HEK293 (cell line): ENCODE data around the gene SHROOM3.

ENCODE experiments used
- CTCF ChIA-PET: fragments of 350-600 bp; formaldehyde crosslinking; extraction: SDS; loops from one replicate; lab custom pipeline; 2021; ENCODE audit warnings: antibody characterized with exemption; lab: Yijun Ruan, JAX
- POLR2A ChIA-PET: fragments of 300-600 bp; formaldehyde crosslinking; extraction: SDS; loops from one replicate; lab custom pipeline; 2020; ENCODE audit warnings: antibody characterized with exemption, inconsistent platforms; lab: Yijun Ruan, JAX
- H3K27ac ChIP-seq: fragments of 200-500 bp; sonication (Bioruptor generic); 2 replicates; pipeline ENCODE4 v1.5.1; 2014; ENCODE audit warnings: low read depth, low read length, control low read depth, inconsistent platforms; ENCODE audit errors: extremely low read depth
- H3K36me3 ChIP-seq, 2 experiments: fragments of 200-500 bp in 1 of 2; sonication (Bioruptor generic) in 1 of 2; 1 replicate in 1 of 2; 2 replicates in 1 of 2; pipeline ENCODE4 v1.5.1; 2014 to 2017; ENCODE audit warnings: inconsistent platforms in 2 of 2, low read length in 2 of 2; ENCODE audit not compliant: control insufficient read depth in 2 of 2, insufficient read depth in 1 of 2
- H3K4me1 ChIP-seq: fragments of 200-500 bp; sonication (Bioruptor generic); 2 replicates; pipeline ENCODE4 v1.5.1; 2014; ENCODE audit warnings: mild to moderate bottlenecking, low read length, inconsistent platforms; ENCODE audit not compliant: control insufficient read depth, insufficient read depth
- H3K4me3 ChIP-seq: 2 replicates; pipeline ENCODE4 v1.5.1; 2011; ENCODE audit warnings: low read depth, mild to moderate bottlenecking, control low read depth, low read length, moderate library complexity
- H3K9me3 ChIP-seq: fragments of 200-500 bp; sonication (Bioruptor generic); 2 replicates; pipeline ENCODE4 v1.5.1; 2014; ENCODE audit warnings: low read depth, low read length, inconsistent platforms; ENCODE audit not compliant: control insufficient read depth, insufficient read depth
- BCL11A ChIP-seq: fragments of 450-650 bp; formaldehyde crosslinking; IDR thresholded peaks from 2 replicates; pipeline ENCODE4 v1.5.1; 2016; ENCODE audit warnings: low read depth, missing biosample characterization, missing genetic modification characterization
- KLF8 ChIP-seq: fragments of 450-650 bp; formaldehyde crosslinking; IDR thresholded peaks from 2 replicates; pipeline ENCODE4 v1.5.1; 2016; ENCODE audit warnings: missing biosample characterization, missing genetic modification characterization
- OSR2 ChIP-seq: fragments of 450-650 bp; formaldehyde crosslinking; IDR thresholded peaks from 2 replicates; pipeline ENCODE4 v1.5.1; 2016; ENCODE audit warnings: missing biosample characterization, missing genetic modification characterization
- PRDM4 ChIP-seq: fragments of 450-650 bp; formaldehyde crosslinking; IDR thresholded peaks from 2 replicates; pipeline ENCODE4 v1.5.1; 2017; ENCODE audit warnings: missing biosample characterization, missing genetic modification characterization
- SP2 ChIP-seq: fragments of 450-650 bp; formaldehyde crosslinking; IDR thresholded peaks from 2 replicates; pipeline ENCODE4 v1.5.1; 2016; ENCODE audit warnings: missing biosample characterization, missing genetic modification characterization
- SP7 ChIP-seq: fragments of 450-650 bp; formaldehyde crosslinking; IDR thresholded peaks from 2 replicates; pipeline ENCODE4 v1.5.1; 2016; ENCODE audit warnings: missing biosample characterization, missing genetic modification characterization
- TCF7L2 ChIP-seq: IDR thresholded peaks from 2 replicates; pipeline ENCODE4 v1.6.1; 2011; ENCODE audit warnings: low read depth, mild to moderate bottlenecking, inconsistent platforms, low read length, moderate library complexity, borderline replicate concordance
- WT1 ChIP-seq: fragments of 450-650 bp; formaldehyde crosslinking; IDR thresholded peaks from 2 replicates; pipeline ENCODE4 v1.5.1; 2016; ENCODE audit warnings: missing biosample characterization, missing genetic modification characterization
- ZNF155 ChIP-seq: fragments of 450-650 bp; formaldehyde crosslinking; IDR thresholded peaks from 2 replicates; pipeline ENCODE4 v1.5.1; 2016; ENCODE audit warnings: missing biosample characterization, missing genetic modification characterization
- ZNF157 ChIP-seq: fragments of 450-650 bp; formaldehyde crosslinking; IDR thresholded peaks from 2 replicates; pipeline ENCODE4 v1.5.1; 2016; ENCODE audit warnings: missing biosample characterization, missing genetic modification characterization
- ZNF292 ChIP-seq: fragments of 450-650 bp; formaldehyde crosslinking; IDR thresholded peaks from 2 replicates; pipeline ENCODE4 v1.5.1; 2016; ENCODE audit warnings: low read depth, missing biosample characterization, missing genetic modification characterization, borderline replicate concordance
- ZNF341 ChIP-seq: fragments of 450-650 bp; formaldehyde crosslinking; IDR thresholded peaks from 2 replicates; pipeline ENCODE4; 2016; ENCODE audit warnings: low read depth, missing biosample characterization, missing genetic modification characterization
- ZNF48 ChIP-seq: fragments of 450-650 bp; formaldehyde crosslinking; IDR thresholded peaks from 2 replicates; pipeline ENCODE4 v1.5.1; 2016; ENCODE audit warnings: missing biosample characterization, missing genetic modification characterization
- ZNF548 ChIP-seq: fragments of 450-650 bp; formaldehyde crosslinking; IDR thresholded peaks from 2 replicates; pipeline ENCODE4 v1.5.1; 2016; ENCODE audit warnings: missing biosample characterization, missing genetic modification characterization
- ZNF707 ChIP-seq: fragments of 450-650 bp; formaldehyde crosslinking; IDR thresholded peaks from 2 replicates; pipeline ENCODE4 v1.5.1; 2016; ENCODE audit warnings: missing biosample characterization, missing genetic modification characterization
- ZNF768 ChIP-seq: fragments of 450-650 bp; formaldehyde crosslinking; IDR thresholded peaks from 2 replicates; pipeline ENCODE4 v1.5.1; 2018; ENCODE audit warnings: missing biosample characterization, mild to moderate bottlenecking, missing genetic modification characterization
- ZNF830 ChIP-seq: fragments of 450-650 bp; IDR thresholded peaks from 2 replicates; pipeline ENCODE4 v1.5.0; 2018; ENCODE audit warnings: missing biosample characterization, missing genetic modification characterization, low read depth, mild to moderate bottlenecking, moderate library complexity
- TF ChIP-seq, protein P1 (sequence below): fragments of 450-650 bp; formaldehyde crosslinking; IDR thresholded peaks from 2 replicates; pipeline ENCODE4 v1.5.1; 2017; ENCODE audit warnings: missing biosample characterization, mild to moderate bottlenecking, missing genetic modification characterization, moderate library complexity
- TF ChIP-seq, protein P2 (sequence below): fragments of 450-650 bp; formaldehyde crosslinking; IDR thresholded peaks from 2 replicates; pipeline ENCODE4 v1.5.1; 2017; ENCODE audit warnings: missing biosample characterization, missing genetic modification characterization
- TF ChIP-seq, protein P3 (sequence below): sonication (generic); formaldehyde crosslinking; IDR thresholded peaks from 2 replicates; pipeline ENCODE4 v1.8.1; 2022; ENCODE audit warnings: mild to moderate bottlenecking, moderate library complexity, missing genetic modification reagents

The SHROOM3 gene

GRCh38 chr4:76622126-76622525, 187.1 kb downstream of the SHROOM3 start (continued):
- TF ChIP-seq, protein P1, sequence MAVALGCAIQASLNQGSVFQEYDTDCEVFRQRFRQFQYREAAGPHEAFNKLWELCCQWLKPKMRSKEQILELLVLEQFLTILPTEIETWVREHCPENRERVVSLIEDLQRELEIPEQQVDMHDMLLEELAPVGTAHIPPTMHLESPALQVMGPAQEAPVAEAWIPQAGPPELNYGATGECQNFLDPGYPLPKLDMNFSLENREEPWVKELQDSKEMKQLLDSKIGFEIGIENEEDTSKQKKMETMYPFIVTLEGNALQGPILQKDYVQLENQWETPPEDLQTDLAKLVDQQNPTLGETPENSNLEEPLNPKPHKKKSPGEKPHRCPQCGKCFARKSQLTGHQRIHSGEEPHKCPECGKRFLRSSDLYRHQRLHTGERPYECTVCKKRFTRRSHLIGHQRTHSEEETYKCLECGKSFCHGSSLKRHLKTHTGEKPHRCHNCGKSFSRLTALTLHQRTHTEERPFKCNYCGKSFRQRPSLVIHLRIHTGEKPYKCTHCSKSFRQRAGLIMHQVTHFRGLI (tag by site-specific recombination): no peak
- TF ChIP-seq ZNF292 (tag by site-specific recombination) (no peak), ZNF707 (tag by site-specific recombination) (no peak)

GRCh38 chr4:76622717-76623116, 187.7 kb downstream of the SHROOM3 start:
- ChIA-PET CTCF (interaction anchor here (0.6 to 0.8 kb wide), 2 partner anchors 19 to 39 kb away, joined by 3 to 4 read pairs; no protein-coding TSS in a partner anchor), POLR2A (no interaction called here)
- H3K4me3 ChIP-seq: no peak overlapping the region
- TF ChIP-seq WT1 (tag by site-specific recombination) (0 out of 2 replicates have a peak, but pooled peaks have one; percentile 28), ZNF768 (no peak), TCF7L2 (peak; percentile 62; the same call in 1 of the 2 replicates), OSR2 (tag by site-specific recombination) (peak; percentile 45; the same call in 1 of the 2 replicates), KLF8 (tag by site-specific recombination) (no peak), ZNF341 (tag by site-specific recombination) (peak; percentile 77), ZNF48 (tag by site-specific recombination) (no peak)
- no peaks in the 10 kb centered on the region for H3K9me3 ChIP-seq
- no peaks in the 10 kb centered on the region for H3K36me3 ChIP-seq
- no peak overlapping the region for H3K27ac ChIP-seq
- H3K4me1 ChIP-seq: peaks cover 17% of the 10 kb centered on the region

- ChIA-PET POLR2A (no interaction called here), CTCF (interaction anchor here (0.6 to 0.8 kb wide), 2 partner anchors 19 to 39 kb away, joined by 3 to 4 read pairs; no protein-coding TSS in a partner anchor)
- no peak overlapping the region for H3K27ac ChIP-seq
- no peak for TF ChIP-seq SP2
- no peak for TF ChIP-seq ZNF157
- no peak for TF ChIP-seq ZNF830
- TF ChIP-seq ZNF548 (tag by site-specific recombination): no peak
- TF ChIP-seq BCL11A: no peak
- TF ChIP-seq, protein P2, sequence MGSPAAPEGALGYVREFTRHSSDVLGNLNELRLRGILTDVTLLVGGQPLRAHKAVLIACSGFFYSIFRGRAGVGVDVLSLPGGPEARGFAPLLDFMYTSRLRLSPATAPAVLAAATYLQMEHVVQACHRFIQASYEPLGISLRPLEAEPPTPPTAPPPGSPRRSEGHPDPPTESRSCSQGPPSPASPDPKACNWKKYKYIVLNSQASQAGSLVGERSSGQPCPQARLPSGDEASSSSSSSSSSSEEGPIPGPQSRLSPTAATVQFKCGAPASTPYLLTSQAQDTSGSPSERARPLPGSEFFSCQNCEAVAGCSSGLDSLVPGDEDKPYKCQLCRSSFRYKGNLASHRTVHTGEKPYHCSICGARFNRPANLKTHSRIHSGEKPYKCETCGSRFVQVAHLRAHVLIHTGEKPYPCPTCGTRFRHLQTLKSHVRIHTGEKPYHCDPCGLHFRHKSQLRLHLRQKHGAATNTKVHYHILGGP (tag by site-specific recombination): no peak
- TF ChIP-seq ZNF155 (tag by site-specific recombination): no peak
- TF ChIP-seq SP7 (tag by site-specific recombination): no peak
- TF ChIP-seq, protein P3, sequence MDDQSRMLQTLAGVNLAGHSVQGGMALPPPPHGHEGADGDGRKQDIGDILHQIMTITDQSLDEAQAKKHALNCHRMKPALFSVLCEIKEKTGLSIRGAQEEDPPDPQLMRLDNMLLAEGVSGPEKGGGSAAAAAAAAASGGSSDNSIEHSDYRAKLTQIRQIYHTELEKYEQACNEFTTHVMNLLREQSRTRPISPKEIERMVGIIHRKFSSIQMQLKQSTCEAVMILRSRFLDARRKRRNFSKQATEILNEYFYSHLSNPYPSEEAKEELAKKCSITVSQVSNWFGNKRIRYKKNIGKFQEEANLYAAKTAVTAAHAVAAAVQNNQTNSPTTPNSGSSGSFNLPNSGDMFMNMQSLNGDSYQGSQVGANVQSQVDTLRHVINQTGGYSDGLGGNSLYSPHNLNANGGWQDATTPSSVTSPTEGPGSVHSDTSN: no peak
- TF ChIP-seq PRDM4 (tag by site-specific recombination): no peak
- H3K36me3 ChIP-seq: no peaks in the 10 kb centered on the region
- no peaks in the 10 kb centered on the region for H3K9me3 ChIP-seq
- H3K4me3 ChIP-seq: no peak overlapping the region
- peaks cover 17% of the 10 kb centered on the region for H3K4me1 ChIP-seq
Observed at GRCh38 chr4:76623217-76624045, 188.4 kb downstream of the SHROOM3 start.
